ENCODE data around the gene PLVAP.
A peak's percentile ranks its signal among the peaks of the same experiment; 100 is the strongest.
"Not testable (repeated sequence)": the region's sequence is repeated elsewhere in the genome, so short reads cannot be mapped to it uniquely, and the experiment has no call there.

PLVAP gene

DNA sequence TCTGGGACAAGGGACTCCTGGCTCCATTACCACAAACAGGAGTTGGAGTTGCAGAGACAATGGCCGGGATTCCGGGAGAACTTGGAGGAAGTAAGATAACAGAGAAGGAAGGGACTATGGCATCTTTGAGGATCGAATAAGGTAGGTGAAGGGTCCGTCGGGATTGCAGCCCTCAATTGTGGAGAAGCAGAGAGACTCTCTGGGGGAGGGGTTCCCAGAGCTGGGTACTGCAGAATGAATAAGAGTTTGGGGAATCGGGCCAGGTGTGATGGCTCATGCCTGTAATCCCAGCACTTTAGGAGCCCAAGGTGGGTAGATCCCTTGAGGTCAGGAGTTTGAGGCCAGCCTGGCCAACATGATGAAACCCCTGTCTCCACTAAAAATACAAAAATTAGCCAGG, 24.5 kb upstream of the PLVAP start:
- no peak for DNase-seq

DNA sequence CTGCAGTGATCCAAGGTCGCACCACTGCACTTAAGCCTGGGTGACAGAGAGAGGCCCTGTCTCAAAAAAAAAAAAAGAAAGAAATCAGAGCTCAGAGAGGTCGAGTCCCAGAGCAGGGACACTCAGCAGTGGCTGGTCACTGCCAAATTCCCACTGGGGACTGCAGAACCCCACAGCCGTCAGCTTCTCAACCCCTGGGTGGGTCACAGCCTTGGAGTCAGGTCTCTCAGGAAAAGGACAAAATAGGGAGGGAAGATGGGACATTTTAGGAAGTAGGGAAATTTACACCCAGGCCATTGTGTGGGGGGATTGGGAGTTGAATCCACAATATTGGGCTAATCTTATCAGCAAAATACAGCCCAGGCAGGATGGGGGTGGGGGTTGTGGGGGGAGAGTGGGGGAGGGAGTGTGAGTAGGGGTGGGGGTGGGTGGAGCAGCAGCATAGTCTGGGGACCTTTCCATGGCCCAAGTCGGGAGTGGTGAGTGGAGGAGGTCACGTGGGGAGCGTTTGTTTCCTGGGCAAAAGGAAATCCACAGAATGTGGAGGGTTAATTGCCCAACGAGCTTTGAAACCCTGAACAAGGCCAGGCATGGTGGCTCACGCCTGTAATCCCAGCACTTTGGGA, 21.9 kb upstream of the PLVAP start:
- no peak for DNase-seq

DNA sequence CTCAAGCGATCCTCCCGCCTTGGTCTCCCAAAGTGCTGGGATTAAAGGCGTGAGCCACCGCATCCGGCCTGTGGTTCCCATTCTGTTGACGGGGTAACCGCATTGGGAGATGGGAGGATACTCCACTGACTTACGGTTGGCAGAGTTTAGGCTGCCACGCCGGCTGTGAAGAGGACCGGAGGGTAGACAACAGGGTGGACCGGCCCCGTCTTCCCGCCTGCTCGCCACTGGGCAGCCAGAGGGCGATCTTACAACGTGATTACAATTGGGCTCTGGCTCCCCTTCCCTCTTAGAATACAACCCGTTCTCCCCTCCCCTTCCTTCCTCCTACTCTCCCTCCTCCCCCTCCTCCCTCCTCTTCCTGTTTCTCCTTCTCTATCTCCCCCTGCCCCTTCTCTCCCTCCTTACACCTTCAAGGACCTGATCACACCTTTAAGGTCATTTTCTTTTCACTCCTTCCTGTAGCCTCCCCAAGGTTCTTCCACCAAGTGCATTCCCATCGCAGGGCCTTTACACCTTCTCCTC, 17.8 kb upstream of the PLVAP start:
- peak; percentile 33 to 72 for DNase-seq

DNA sequence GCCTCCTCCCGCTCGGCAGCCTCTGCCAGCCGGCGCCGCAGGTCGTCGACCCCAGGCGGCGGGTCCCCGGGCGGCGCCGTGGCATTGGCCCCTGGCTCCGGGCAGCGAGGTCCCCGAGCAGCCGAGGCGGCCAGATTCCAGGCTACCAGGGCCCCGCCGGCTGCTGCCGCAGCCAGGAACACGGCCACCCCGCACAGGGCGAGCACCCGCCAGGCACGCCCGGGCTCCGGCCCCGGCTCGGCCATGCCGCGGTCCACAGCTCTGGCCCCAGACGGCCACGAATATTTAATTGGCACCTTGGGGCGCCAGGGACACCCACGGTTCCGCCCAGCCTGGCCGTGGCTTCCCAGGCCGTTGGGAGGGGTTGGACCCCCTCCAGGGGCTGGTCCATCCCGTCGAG, 16.8 kb upstream of the PLVAP start, which contains the start of gene CCDC194:
TSS of gene CCDC194 (minus strand) at position 283 of the 400 bp plus-strand sequence. CDS start at position 245, 38 bp downstream.
- DNase-seq, result no peak

DNA sequence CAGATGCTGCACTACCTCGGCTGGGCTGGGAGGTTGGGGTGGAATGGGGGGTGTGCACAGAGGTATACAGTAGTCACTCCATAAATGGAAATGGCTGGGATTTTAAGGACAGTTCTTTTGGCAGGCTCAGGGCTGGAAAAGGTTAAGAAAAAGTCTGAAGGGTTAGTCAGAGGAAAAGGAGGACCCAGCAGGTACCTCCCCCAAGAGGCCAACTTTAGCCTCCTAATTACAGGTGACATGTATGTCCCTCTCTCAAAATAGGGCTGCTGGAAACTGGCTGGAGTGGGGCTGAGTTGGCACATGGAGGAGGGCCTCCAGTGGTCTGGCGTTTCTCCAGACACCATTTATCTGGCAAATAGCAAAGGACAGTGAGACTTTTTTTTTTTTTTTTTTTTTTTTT, 15.9 kb upstream of the PLVAP start:
- DNase-seq, result no peak

DNA sequence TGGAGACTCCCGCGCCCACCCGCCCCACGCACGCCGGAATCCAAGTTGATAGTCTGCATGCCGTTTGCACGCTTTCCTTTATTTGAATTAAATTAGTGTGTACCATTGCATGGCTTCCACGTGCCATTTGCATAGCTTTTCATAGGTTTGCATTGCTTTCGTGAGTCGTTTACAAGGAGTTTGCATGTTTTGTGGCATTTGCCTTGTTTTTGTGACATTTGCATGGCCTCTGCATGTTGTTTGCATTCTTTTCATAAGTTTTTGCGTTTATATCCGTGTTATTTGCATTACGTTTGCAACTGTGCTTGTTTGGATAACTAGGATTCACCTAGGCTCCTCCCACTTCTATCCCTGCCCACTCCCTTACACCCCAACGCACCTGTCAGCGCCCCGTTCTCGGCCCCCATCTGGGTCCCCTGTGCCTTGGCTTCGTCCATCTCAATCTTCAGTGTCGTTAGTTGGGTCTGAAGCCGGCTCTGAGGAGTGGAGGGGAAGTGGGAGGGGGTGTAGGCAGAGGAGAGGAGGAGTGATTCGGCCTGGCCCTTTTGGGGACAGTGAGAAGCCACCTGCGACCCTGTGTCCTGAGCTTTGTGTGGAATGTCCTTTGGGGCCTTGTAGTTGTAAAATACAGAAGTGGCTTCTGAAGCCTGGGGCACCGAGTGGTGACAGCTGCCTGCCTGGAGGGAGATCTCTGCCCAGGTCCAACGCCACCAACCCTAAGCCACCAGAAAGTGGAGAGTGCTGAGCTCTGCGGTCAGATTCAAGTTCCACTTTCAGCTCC, 14.4 kb upstream of the PLVAP start:
- no peak for DNase-seq

DNA sequence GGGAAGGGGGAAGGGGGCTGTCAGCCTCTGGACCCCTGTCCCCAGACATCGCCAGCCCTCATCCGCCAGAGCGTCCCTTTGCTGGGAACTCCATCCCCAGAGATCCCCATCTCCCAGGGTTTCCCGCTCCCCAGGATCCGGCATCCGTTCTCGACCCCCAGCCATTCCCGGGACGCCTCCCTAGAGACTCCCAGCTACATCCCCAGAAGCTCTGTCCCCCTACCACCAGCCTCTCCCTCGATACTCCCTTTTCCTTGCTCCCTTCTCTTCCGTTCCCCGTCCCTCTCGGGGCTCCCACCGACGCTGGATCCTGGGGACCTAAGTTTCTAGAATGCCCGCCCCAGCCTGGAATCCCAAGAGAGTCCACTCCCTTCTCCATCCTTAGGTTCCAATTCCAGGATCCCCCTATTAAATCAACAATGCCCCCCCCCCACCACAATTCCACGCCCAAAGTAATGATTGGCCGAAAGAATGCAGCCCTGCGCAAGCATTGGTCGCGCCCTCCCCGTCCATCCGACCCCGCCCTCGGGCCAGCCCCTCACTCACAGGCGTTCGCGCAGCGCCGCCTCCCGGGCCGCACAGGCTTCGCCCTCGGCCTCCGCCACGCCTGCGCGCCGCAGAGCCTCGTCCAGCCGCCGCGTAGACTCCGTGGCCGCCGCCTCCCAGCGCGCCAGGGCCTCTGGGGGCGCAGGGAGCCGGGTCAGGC, 13.7 kb upstream of the PLVAP start:
- peak; percentile 52 to 88 for DNase-seq

DNA sequence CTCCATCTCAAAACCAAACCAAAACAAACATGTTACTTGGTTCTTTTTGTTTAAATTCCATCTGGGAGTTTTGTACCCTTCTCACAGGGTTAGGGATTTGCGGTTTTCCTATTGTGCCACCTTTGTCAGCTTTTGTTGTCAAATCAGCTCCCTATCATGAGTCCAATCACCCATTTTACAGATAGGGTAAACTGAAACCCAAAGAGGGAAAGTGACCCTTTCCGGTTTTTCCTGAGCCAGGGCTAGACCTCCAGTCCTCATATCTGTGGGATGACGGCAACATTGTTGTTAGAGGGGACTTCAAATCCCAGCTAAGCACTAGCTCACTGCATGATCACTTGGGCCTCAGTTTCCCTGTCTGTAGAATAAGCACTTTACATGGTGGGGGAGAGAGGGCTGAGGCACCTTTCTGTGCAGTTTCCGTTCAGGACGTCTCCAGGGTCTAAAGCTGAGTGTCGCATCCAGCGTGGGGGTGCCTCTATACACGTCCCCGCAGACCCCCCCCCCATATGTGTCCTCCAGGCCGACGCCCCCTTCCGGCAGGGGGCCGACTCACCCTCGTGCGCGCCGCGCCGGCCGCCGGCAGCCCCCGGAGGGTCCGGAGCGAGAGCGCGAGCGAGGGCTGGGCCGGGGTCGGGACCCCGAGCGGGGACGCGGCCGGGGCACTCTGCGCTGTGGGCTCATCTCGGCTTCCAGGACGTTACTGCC, 13.0 kb upstream of the PLVAP start:
- no peak for DNase-seq

DNA sequence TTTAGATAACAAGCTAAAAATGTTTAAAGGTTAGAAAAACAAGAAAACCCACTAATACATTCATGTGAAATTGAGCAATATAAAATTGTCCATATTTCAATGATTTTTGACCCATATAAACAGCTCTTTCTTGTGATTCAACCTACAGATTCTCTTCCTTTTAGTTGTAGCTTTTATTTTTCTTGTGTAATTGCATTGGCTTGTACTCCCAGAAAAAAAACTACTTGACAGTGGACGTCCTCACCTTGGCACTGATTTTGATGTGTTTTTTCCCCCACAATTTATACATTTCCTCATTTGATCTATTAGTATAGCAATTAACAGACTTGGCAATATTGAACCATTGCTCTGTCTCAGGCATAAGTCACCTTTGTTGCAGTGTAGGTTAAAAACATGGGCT, 12.1 kb upstream of the PLVAP start:
- DNase-seq, result no peak

DNA sequence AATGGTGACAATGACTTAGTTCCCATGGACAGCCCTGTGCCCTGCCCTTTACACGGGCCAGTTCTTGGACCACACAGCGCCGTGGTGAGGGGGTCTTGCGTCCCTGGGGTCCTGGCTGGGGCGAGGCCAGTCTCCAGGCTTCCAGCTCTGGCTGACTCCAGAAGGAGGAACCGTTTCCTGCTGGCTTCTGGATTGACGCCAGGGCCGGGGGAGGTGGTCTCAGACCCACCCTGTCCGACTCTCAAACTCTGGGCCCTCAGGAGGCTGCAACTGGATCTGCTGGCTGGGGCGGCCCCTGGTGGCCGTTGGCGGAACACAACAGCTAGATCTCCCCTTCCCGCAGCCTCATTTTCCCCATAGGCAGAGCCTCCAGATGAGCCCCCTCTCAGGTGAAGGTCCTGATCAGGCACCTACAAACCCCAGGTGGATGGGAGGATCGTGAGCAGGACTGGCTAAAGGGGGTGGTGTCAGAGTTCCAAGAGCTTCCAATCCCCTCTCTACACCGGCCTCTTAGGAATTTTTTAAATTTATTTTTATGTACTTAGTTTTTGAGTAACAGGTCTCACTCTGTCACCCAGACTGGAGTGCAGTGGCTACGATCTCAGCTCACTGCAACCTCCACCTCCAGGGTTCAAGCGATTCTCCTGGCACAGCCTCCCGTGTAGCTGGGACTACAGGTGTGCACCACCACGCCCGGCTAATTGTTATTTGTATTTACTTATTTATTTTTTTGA, 8.9 kb upstream of the PLVAP start:
- DNase-seq, result peak; percentile 19 to 31

DNA sequence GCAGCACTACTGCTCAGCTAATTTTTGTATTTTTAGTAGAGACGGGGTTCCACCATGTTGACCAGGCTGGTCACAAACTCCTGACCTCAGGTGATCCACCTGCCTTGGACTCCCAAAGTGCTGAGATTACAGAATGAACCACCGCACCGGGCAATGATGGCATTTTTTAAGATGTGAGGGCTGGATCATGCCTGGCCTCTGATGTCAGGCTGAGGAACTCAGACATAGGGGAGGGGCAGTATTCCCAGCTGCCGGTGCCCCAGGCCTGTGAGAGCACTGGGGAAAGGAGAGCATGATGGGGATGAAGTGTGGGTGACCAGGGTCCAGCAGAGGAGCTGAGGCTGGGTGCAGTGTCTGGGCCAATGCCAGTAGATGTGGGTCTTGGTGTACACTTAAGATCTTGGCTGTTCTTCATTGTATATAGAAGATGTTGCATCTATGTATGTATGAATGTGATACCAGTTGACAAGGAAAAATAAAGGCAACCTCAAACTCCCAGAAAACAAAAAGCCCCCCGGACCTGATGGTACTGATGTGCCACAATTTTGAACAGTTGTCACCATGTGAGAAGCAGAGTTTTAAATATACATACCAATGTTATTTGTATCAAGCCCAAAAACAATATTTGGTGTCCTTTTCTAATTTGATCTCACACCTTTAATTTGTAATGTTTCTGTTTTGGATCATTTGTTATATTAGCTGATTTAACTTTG, 3.4 kb upstream of the PLVAP start:
- no peak for DNase-seq

DNA sequence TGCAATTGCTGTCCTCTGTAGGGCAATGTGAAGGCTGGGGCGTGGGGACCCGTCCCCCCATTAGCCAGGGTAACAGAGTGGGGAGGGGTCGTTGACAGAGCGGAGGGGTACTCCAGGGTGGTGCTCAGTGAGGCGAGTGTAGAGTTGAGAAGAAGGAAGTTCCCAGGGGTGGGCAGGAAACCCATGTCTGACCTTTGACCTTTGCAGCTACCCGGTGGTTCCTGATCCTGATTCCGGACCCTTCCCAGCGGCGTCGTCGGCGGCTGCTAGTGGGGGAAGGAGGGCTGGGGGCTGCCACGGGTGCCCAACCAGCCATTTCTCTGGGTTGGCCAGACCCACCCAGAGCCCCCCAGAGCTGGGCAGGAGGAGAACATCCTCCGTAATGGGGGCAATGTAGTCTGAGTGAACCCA, 2.1 kb upstream of the PLVAP start:
- DNase-seq, result no peak

DNA sequence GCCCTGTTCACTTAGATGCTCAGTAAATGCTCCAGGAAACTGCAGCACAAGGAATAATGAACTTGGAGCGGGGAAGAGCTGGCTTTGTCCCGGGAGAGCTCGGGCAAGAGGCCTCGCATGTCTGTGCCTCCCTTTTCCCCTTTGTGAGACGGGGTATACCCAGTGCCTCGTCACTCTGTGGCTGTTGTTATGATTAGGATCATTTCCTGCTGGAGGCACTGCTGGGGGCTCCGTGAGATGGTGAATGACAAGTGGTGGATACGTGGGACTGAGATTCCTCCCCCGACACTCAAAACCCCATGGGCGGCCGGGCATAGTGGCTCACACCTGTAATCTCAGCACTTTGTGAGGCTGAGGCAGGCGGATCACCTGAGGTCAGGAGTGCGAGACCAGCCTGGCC, 1.1 kb upstream of the PLVAP start:
- DNase-seq, result peak in 1 of 2 donors; percentile 34

DNA sequence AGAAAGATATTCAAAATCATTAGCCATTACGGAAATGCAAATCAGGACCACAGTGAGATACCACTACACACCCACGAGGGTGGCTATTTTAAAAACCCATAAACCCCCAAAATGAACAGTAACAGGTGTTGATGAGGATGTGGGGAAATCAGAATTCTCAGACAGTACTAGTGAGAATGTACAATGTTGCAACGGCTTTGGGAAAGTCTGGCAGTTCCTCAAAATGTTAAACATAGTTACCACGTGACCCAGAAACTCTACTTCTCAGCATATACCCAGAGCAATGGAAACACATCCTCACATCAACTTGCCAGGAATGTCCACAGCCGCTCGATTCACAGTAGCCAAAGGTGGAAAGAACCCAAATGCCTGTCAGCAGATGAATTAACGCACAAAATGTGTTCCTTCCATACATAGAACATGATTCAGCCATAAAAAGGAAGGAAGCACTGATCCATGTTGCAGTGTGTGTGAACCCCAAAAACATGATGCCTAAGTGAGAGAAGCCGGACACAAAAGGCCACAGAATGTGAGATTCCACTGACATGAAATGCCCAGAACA, 7.0 kb downstream of the PLVAP start:
- DNase-seq, result peak; percentile 4 to 30

DNA sequence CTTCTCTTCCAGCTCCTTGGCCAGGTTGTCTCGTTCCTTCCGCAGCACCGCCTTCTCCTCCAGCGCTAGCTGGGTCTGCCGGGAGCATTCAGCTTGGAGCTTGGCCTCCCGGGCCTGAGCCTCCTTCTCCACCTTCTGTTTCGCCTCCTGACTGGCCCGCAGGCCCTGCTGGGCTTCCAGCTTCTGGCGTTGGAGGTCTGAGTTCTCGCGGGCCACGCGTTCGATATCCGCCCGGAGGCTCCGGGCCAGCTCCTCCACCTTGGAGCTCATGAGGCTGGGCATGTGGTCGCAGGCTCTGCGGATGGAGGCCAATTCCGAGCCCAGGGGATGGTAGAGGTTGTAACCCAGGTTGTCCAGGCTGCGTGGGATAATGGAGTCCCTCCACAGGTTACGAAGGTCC, 11.8 kb downstream of the PLVAP start:
- no peak for DNase-seq

DNA sequence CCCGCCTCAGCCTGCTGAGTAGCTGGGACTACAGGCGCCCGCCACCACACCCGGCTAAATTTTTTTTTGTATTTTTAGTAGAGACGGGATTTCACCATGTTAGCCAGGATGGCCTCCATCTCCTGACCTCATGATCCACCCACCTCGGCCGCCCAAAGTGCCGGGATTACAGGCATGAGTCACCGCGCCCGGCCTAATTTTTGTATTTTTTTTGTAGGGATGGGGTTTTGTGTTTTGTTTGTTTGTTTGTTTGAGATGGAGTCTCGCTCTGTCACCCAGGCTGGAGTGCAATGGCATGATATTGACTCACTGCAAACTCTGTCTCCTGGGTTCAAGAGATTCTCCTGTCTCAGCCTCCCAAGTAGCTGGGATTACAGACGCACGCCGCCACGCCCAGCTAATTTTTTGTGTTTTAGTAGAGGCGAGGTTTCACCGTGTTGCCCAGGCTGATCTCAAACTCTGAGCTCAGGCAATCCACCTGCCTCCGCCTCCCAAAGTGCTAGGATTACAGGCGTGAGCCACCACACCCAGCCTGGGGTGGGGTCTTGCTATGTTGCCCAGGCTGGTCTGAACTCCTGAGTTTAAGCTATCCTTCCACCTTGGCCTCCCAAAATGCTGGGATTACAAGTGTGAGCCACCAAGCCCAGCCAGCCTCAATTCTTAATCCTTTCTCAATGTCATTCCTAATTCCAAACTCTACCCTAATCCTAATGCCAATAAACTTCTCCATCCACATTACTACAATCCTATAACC, 13.1 kb downstream of the PLVAP start:
- not testable (repeated sequence) for DNase-seq

DNA sequence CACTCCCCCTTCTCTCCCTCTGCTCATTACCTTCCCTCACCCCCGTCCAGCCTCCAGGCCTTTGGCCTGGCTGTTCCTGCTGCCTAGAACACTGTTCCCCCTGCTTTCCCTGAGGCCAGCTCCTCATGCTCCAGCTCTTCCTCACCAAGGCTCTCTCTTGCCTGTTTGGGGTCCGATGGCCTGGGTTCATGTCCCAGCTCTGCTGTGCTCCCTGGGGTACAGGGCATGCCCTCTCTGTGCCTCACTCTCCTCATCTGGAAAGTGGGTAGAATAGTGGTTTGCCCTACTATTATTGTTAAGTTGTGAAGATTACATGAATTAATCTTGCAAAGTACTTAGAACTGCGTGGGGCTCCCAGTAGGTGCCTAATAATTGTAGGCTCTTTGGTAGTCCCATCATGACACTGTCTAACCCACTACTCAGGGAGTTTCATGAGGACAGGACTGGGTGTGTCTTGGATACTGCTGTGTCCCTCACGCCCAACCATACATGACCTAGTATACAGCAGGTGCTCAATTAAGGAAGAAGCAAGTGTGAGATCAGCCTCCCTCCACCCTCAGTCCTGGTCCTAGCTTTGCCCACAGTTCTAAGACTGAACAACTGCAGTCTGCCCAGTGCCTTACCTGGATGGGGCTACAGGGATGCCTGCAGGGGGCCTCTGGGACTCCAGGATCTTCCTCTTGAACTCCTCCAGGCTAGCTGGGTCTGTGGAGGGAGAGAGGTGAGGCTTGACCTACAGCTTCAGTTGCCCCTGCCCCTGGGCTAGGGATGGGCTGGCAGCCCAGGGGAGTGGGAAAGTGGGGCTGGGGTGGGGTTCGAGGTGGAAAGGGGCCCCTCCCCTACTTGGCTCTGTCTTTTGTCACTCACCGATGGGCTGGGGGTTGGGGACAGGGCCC, 17.0 kb downstream of the PLVAP start:
- no peak for DNase-seq

DNA sequence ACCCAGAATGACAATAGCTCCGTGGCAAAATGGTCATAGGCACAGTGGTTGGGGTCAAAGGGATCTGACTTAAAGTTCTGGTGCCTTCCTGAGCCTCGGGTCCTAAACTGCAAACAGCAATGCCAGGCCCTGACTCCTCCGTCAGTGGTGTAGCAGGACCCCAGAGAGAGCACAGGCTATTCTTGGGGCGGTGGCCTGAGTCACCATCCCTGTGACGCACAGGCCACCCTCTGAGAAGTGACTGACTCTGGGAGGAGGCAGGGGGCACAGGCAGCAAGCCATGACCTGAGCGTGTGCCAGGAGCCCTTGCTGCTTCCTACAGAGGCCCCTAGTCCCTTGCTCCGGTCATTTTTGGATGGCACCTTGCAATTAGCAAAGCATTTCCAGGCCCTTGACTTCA, 18.7 kb downstream of the PLVAP start:
- no peak for DNase-seq

DNA sequence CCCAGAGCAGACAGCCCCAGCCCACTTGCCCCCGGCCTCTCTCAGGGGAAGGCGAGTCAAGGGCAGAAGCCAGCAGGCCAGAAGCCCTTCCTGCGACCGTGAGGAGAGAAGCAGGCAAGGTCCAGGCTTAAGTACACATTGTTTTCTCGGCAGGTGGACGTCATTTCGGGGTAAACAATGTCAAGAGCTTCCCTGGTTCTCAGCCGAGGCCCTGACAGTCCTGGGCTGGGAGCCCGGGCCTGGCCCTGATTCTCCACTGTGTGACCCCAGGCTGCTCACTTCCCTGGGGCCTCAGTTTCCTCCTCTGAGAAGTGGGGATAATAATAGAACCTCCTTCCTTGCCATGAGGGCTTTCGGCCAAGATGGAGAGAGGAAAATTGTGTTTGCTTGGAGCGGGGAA, 19.4 kb downstream of the PLVAP start:
- DNase-seq, result no peak
